ENCODE results near the gene SAMHD1.

DNA sequence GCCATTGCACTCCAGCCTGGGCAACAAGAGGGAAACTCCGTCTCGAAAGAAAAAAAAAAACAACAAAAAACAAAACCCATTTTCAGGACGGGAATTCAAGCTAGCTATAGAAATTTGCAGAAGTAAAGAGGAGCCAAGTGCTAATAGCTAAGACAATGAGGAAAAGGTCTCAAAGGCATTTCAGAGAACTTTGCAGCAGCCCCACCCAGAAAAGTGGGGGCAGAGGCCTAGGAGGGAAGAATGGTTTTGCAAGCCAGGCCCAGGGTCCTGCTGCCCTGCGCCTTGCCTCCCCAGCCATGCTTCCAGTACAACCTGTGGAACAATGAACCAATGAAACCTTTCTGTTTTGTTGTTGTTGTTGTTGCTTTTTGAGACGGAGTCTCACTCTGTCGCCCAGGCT is 38.3 kb upstream of the SAMHD1 start:
- TF ChIP-seq POLR2AphosphoS5 (IDR thresholded peaks at IDR 0.05; ENCODE audit: low read depth, low read length) (no peak), EP300 (IDR thresholded peaks at IDR 0.05; ENCODE audit: borderline replicate concordance in 1 of 2, low read depth in 1 of 2, low read length in 1 of 2) (no peak), EZH2phosphoT487 (IDR thresholded peaks at IDR 0.05; ENCODE audit: borderline replicate concordance, low read depth) (no peak), TCF12 (IDR thresholded peaks at IDR 0.05) (no peak), GABPA (IDR thresholded peaks at IDR 0.05; ENCODE audit: low read depth) (no peak), SMC3 (IDR thresholded peaks at IDR 0.05; ENCODE audit: low read depth, low read length) (no peak), RAD21 (IDR thresholded peaks at IDR 0.05; ENCODE audit: low read length) (no peak), FOXM1 (IDR thresholded peaks at IDR 0.05; ENCODE audit: low read depth) (no peak), MEF2A (IDR thresholded peaks at IDR 0.05; ENCODE audit: borderline replicate concordance, low read depth) (no peak), FOSL2 (IDR thresholded peaks at IDR 0.05; ENCODE audit: borderline replicate concordance, low read depth) (no peak)
- TF ChIP-seq, protein P1, sequence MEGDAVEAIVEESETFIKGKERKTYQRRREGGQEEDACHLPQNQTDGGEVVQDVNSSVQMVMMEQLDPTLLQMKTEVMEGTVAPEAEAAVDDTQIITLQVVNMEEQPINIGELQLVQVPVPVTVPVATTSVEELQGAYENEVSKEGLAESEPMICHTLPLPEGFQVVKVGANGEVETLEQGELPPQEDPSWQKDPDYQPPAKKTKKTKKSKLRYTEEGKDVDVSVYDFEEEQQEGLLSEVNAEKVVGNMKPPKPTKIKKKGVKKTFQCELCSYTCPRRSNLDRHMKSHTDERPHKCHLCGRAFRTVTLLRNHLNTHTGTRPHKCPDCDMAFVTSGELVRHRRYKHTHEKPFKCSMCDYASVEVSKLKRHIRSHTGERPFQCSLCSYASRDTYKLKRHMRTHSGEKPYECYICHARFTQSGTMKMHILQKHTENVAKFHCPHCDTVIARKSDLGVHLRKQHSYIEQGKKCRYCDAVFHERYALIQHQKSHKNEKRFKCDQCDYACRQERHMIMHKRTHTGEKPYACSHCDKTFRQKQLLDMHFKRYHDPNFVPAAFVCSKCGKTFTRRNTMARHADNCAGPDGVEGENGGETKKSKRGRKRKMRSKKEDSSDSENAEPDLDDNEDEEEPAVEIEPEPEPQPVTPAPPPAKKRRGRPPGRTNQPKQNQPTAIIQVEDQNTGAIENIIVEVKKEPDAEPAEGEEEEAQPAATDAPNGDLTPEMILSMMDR (IDR thresholded peaks at IDR 0.05) = no peak
- TF ChIP-seq, protein P2, sequence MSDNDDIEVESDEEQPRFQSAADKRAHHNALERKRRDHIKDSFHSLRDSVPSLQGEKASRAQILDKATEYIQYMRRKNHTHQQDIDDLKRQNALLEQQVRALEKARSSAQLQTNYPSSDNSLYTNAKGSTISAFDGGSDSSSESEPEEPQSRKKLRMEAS (IDR thresholded peaks at IDR 0.05; ENCODE audit: low read depth) = no peak
- TF ChIP-seq, protein P3, sequence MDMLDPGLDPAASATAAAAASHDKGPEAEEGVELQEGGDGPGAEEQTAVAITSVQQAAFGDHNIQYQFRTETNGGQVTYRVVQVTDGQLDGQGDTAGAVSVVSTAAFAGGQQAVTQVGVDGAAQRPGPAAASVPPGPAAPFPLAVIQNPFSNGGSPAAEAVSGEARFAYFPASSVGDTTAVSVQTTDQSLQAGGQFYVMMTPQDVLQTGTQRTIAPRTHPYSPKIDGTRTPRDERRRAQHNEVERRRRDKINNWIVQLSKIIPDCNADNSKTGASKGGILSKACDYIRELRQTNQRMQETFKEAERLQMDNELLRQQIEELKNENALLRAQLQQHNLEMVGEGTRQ (IDR thresholded peaks at IDR 0.05; ENCODE audit: borderline replicate concordance, low read depth, low read length) = no peak
- TF ChIP-seq, protein P4, sequence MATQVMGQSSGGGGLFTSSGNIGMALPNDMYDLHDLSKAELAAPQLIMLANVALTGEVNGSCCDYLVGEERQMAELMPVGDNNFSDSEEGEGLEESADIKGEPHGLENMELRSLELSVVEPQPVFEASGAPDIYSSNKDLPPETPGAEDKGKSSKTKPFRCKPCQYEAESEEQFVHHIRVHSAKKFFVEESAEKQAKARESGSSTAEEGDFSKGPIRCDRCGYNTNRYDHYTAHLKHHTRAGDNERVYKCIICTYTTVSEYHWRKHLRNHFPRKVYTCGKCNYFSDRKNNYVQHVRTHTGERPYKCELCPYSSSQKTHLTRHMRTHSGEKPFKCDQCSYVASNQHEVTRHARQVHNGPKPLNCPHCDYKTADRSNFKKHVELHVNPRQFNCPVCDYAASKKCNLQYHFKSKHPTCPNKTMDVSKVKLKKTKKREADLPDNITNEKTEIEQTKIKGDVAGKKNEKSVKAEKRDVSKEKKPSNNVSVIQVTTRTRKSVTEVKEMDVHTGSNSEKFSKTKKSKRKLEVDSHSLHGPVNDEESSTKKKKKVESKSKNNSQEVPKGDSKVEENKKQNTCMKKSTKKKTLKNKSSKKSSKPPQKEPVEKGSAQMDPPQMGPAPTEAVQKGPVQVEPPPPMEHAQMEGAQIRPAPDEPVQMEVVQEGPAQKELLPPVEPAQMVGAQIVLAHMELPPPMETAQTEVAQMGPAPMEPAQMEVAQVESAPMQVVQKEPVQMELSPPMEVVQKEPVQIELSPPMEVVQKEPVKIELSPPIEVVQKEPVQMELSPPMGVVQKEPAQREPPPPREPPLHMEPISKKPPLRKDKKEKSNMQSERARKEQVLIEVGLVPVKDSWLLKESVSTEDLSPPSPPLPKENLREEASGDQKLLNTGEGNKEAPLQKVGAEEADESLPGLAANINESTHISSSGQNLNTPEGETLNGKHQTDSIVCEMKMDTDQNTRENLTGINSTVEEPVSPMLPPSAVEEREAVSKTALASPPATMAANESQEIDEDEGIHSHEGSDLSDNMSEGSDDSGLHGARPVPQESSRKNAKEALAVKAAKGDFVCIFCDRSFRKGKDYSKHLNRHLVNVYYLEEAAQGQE (IDR thresholded peaks at IDR 0.05; ENCODE audit: low read depth, low read length) = no peak
